GM23338 (cell line): ENCODE results near the gene SPATS2. TPM values are rescaled to one million over a fixed set of nuclear protein-coding genes. Genes with fewer than 3 reads are reported as not detected.

Experiments used
- ATAC-seq: fragments of 200-7000 bp; cut with Tn5 transposase; 3 replicates; pipeline ENCODE4 v1.9.1; 2020
- DNase-seq: peaks from one replicate; pipeline ENCODE4 v3.0.0-alpha.2; 2015; ENCODE audit warnings: low spot score
- H2AFZ ChIP-seq: fragments of 200-600 bp; sonication (generic); 2 replicates; pipeline ENCODE4 v1.8.0; 2016; ENCODE audit warnings: antibody characterized with exemption, mild to moderate bottlenecking, moderate library complexity
- H3F3A ChIP-seq: fragments of 200-600 bp; sonication (generic); replicated peaks from 2 replicates; pipeline ENCODE4 v1.8.0; 2017; ENCODE audit warnings: antibody characterized with exemption, mixed run types, low read depth
- H3K27ac ChIP-seq: fragments of 200-600 bp; sonication (generic); 2 replicates; pipeline ENCODE4 v1.6.1; 2016; ENCODE audit warnings: low read depth
- H3K27me3 ChIP-seq: fragments of 200-600 bp; sonication (generic); 2 replicates; pipeline ENCODE4 v1.8.0; 2016; ENCODE audit warnings: mild to moderate bottlenecking, mixed run types, moderate library complexity; ENCODE audit not compliant: insufficient read depth
- H3K36me3 ChIP-seq: fragments of 200-600 bp; sonication (generic); 2 replicates; pipeline ENCODE4 v1.8.0; 2016; ENCODE audit warnings: mild to moderate bottlenecking; ENCODE audit not compliant: insufficient read depth
- H3K4me1 ChIP-seq: fragments of 200-600 bp; sonication (generic); 2 replicates; pipeline ENCODE4 v1.8.0; 2016; ENCODE audit warnings: mild to moderate bottlenecking, moderate library complexity; ENCODE audit not compliant: insufficient read depth
- H3K4me2 ChIP-seq: fragments of 200-600 bp; sonication (generic); 2 replicates; pipeline ENCODE4 v1.7.1; 2017; ENCODE audit warnings: mixed run types
- H3K4me3 ChIP-seq: fragments of 200-600 bp; sonication (generic); 2 replicates; pipeline ENCODE4 v1.6.1; 2016; ENCODE audit warnings: mixed run types
- H3K79me2 ChIP-seq: fragments of 200-600 bp; sonication (generic); replicated peaks from 2 replicates; pipeline ENCODE4 v1.8.0; 2017; ENCODE audit warnings: mild to moderate bottlenecking; ENCODE audit not compliant: insufficient read depth
- H3K9me2 ChIP-seq: fragments of 200-600 bp; sonication (generic); 2 replicates; pipeline ENCODE4 v1.8.0; 2017; ENCODE audit not compliant: insufficient read depth
- H4K20me1 ChIP-seq: fragments of 200-600 bp; sonication (generic); replicated peaks from 2 replicates; pipeline ENCODE4 v1.8.0; 2017; ENCODE audit warnings: mild to moderate bottlenecking; ENCODE audit not compliant: insufficient read depth
- H3K27ac Mint-ChIP-seq: 2 replicates; pipeline ENCODE4 v1.8.0; 2020; ENCODE audit warnings: inconsistent platforms, mild to moderate bottlenecking, moderate library complexity, mixed read lengths
- H3K27me3 Mint-ChIP-seq: 3 replicates; pipeline ENCODE4 v1.8.0; 2022; ENCODE audit warnings: low read depth, mild to moderate bottlenecking, moderate library complexity, mixed read lengths, inconsistent platforms; ENCODE audit not compliant: insufficient read depth, poor library complexity
- H3K36me3 Mint-ChIP-seq: 3 replicates; pipeline ENCODE4 v1.8.0; 2021; ENCODE audit warnings: low read depth, mild to moderate bottlenecking, inconsistent platforms, moderate library complexity, mixed read lengths
- H3K4me1 Mint-ChIP-seq: 3 replicates; pipeline ENCODE4 v1.8.0; 2020; ENCODE audit warnings: mild to moderate bottlenecking, inconsistent platforms, mixed read lengths
- H3K4me3 Mint-ChIP-seq: 3 replicates; pipeline ENCODE4 v1.8.0; 2021; ENCODE audit warnings: moderate library complexity, mild to moderate bottlenecking, inconsistent platforms, mixed read lengths
- H3K9me3 Mint-ChIP-seq: 3 replicates; pipeline ENCODE4 v1.8.0; 2020; ENCODE audit warnings: moderate library complexity, mild to moderate bottlenecking, inconsistent platforms, mixed read lengths
- CREB1 ChIP-seq: fragments of 250-450 bp; sonication (Bioruptor Pico); IDR thresholded peaks from 2 replicates; pipeline ENCODE4 v1.5.0; 2020; ENCODE audit warnings: low read depth, mild to moderate bottlenecking, moderate library complexity
- CTCF ChIP-seq, 2 experiments: fragments of 200-600 bp in 1 of 2; sonication (generic) in 1 of 2; conservative IDR thresholded peaks; 2 replicates each; pipeline versions ENCODE4 v1.5.1 to v1.6.1; 2016 to 2017; ENCODE audit warnings: antibody characterized with exemption in 2 of 2, low read depth in 2 of 2, mild to moderate bottlenecking in 2 of 2, moderate library complexity in 1 of 2
- ETS1 ChIP-seq: IDR thresholded peaks from 2 replicates; pipeline ENCODE4 v1.6.1; 2016; ENCODE audit warnings: antibody characterized with exemption
- EZH2 ChIP-seq: fragments of 200-600 bp; sonication (generic); IDR thresholded peaks from one replicate; pipeline ENCODE4 v1.8.0; 2017; ENCODE audit warnings: antibody characterized with exemption, mild to moderate bottlenecking, low read depth; ENCODE audit not compliant: unreplicated experiment
- EZH2phosphoT487 ChIP-seq: fragments of 200-600 bp; sonication (generic); IDR thresholded peaks from one replicate; pipeline ENCODE4 v1.8.1; 2018; ENCODE audit warnings: antibody characterized with exemption; ENCODE audit not compliant: unreplicated experiment
- JUNB ChIP-seq: IDR thresholded peaks from one replicate; pipeline ENCODE4 v1.6.1; 2016; ENCODE audit warnings: antibody characterized with exemption; ENCODE audit not compliant: unreplicated experiment
- NANOG ChIP-seq: IDR thresholded peaks from 2 replicates; pipeline ENCODE4 v1.6.1; 2016; ENCODE audit warnings: antibody characterized with exemption, borderline replicate concordance
- POLR2AphosphoS5 ChIP-seq: IDR thresholded peaks from 2 replicates; pipeline ENCODE4 v1.6.1; 2016; ENCODE audit warnings: antibody characterized with exemption, low read depth
- REST ChIP-seq: IDR thresholded peaks from one replicate; pipeline ENCODE4 v1.6.1; 2018; ENCODE audit warnings: antibody characterized with exemption; ENCODE audit not compliant: unreplicated experiment
- STAT1 ChIP-seq: IDR thresholded peaks from one replicate; pipeline ENCODE4 v1.6.1; 2016; ENCODE audit warnings: antibody characterized with exemption; ENCODE audit not compliant: unreplicated experiment
- ZNF114 ChIP-seq: fragments of 250-450 bp; sonication (Bioruptor Pico); IDR thresholded peaks from 2 replicates; pipeline ENCODE4 v1.5.0; 2020; ENCODE audit warnings: mild to moderate bottlenecking, moderate library complexity
- ZNF331 ChIP-seq: fragments of 250-450 bp; sonication (Bioruptor Pico); IDR thresholded peaks from 2 replicates; pipeline ENCODE4 v1.5.0; 2020; ENCODE audit warnings: low read depth, mild to moderate bottlenecking, moderate library complexity
- ZNF462 ChIP-seq: fragments of 250-450 bp; sonication (Bioruptor Pico); IDR thresholded peaks from 2 replicates; pipeline ENCODE4 v1.5.0; 2020; ENCODE audit warnings: mild to moderate bottlenecking, moderate library complexity
- polyA plus RNA-seq: library from polyadenylated mRNA; unstranded; fragments of >200 nt; fragmentation: Nextera tagmentation; extraction: Ambion mirVana; gene quantifications from 2 replicates; pipeline ENCODE4 v1.2.1, GENCODE V29; 2016
- total RNA-seq: library from RNA; depleted of rRNA; stranded (reverse); fragments of >200 nt; shearing (Covaris generic); gene quantifications from 2 replicates; pipeline ENCODE4 v1.2.3, GENCODE V29; 2014

The SPATS2 gene
- total and polyA plus RNA-seq, 2 experiments from 2014 or later: 20.6 to 61.0 TPM

- Mint-ChIP-seq H3K9me3 (no peaks in the 10 kb centered on the region), H3K27me3 (peaks cover 16% of the 10 kb centered on the region), H3K4me3 (peak overlapping the region; percentile 88), H3K4me1 (peaks cover 31% of the 10 kb centered on the region), H3K27ac (peak overlapping the region; percentile 7; the same call in 1 of the 2 replicates), H3K36me3 (peaks cover 9% of the 10 kb centered on the region; the same call in 2 of the 3 replicates)
- H3K4me3 ChIP-seq: peak overlapping the region; percentile 87
- H3K27ac ChIP-seq: no peak overlapping the region
- H3K9me2 ChIP-seq: no peaks in the 10 kb centered on the region
- no peaks in the 10 kb centered on the region for H3K36me3 ChIP-seq
- peaks cover 6% of the 10 kb centered on the region for H4K20me1 ChIP-seq
- TF ChIP-seq POLR2AphosphoS5: no peak
- no peak for TF ChIP-seq ZNF331
- TF ChIP-seq ZNF114: no peak
- TF ChIP-seq CREB1 (CRISPR knock-in tag): no peak
- TF ChIP-seq STAT1: no peak
- TF ChIP-seq ZNF462 (CRISPR knock-in tag): no peak
- no peak for TF ChIP-seq ETS1
- no peak for TF ChIP-seq JUNB
- no peak for TF ChIP-seq REST
- TF ChIP-seq CTCF (conservative IDR thresholded peaks at IDR 0.05; ENCODE audit: low read depth in 2 of 2): no peak
- TF ChIP-seq EZH2phosphoT487: no peak
- TF ChIP-seq NANOG: no peak
- no peak for TF ChIP-seq EZH2
- H3K4me2 ChIP-seq: peak overlapping the region; percentile 87
- peaks cover 19% of the 10 kb centered on the region for H3K27me3 ChIP-seq
- ATAC-seq (no peak), DNase-seq (no peak)
- H3K79me2 ChIP-seq: peaks cover 51% of the 10 kb centered on the region
- no peak overlapping the region for H2AFZ ChIP-seq
- H3K4me1 ChIP-seq: peaks cover 16% of the 10 kb centered on the region
- peaks cover 9% of the 10 kb centered on the region for H3F3A ChIP-seq
These were observed 958 bp downstream of the SPATS2 start for GRCh38 chr12:49368240-49368600.
